GM15510 (cell line): ENCODE measurements around the gene SLC1A2.

Experiments
- POLR2A ChIP-seq: IDR thresholded peaks from 3 replicates; pipeline ENCODE4 v1.6.1; 2011; ENCODE audit warnings: borderline replicate concordance; ENCODE audit not compliant: insufficient read length; ENCODE audit errors: extremely low read depth

SLC1A2 gene

GRCh38 chr11:35419184-35419829, at the start of gene SLC1A2:
Gene SLC1A2, minus strand, starts transcription at chr11:35419558. Its CDS starts 592 bp downstream, at chr11:35418966.
- no peak for TF ChIP-seq POLR2A

- no peak for TF ChIP-seq POLR2A
Observed at GRCh38 chr11:35466058-35466457, 46.7 kb upstream of the SLC1A2 start.

GRCh38 chr11:35464308-35464707, 45.0 kb upstream of the SLC1A2 start:
- TF ChIP-seq POLR2A, result no peak

GRCh38 chr11:35463331-35463751, 44.0 kb upstream of the SLC1A2 start:
- no peak for TF ChIP-seq POLR2A

- no peak for TF ChIP-seq POLR2A
Observed at GRCh38 chr11:35461917-35462538, 42.7 kb upstream of the SLC1A2 start.

- TF ChIP-seq POLR2A, result no peak
Observed at GRCh38 chr11:35459489-35459888, 40.1 kb upstream of the SLC1A2 start.

GRCh38 chr11:35458846-35459245, 39.5 kb upstream of the SLC1A2 start:
- TF ChIP-seq POLR2A, result no peak

GRCh38 chr11:35454362-35454761, 35.0 kb upstream of the SLC1A2 start:
- no peak for TF ChIP-seq POLR2A

- TF ChIP-seq POLR2A, result no peak
Observed at GRCh38 chr11:35436581-35437250, 17.4 kb upstream of the SLC1A2 start.

- TF ChIP-seq POLR2A, result no peak
Observed at GRCh38 chr11:35433588-35433987, 14.2 kb upstream of the SLC1A2 start.

GRCh38 chr11:35432464-35432863, 13.1 kb upstream of the SLC1A2 start:
- no peak for TF ChIP-seq POLR2A

GRCh38 chr11:35427071-35427470, 7.7 kb upstream of the SLC1A2 start:
- no peak for TF ChIP-seq POLR2A

GRCh38 chr11:35426351-35426750, 7.0 kb upstream of the SLC1A2 start:
- no peak for TF ChIP-seq POLR2A

GRCh38 chr11:35425603-35426212, 6.3 kb upstream of the SLC1A2 start:
- TF ChIP-seq POLR2A, result no peak
